GM18498 (cell line): ENCODE results near the gene NT5C3B.
"Not testable (repeated sequence)": the region's sequence is repeated elsewhere in the genome, so short reads cannot be mapped to it uniquely, and the experiment has no call there.

ENCODE experiments used
- ATAC-seq: cut with Tn5 transposase; IDR thresholded peaks from one replicate; pipeline ENCODE4 v1.9.1; 2021; ENCODE audit warnings: mild to moderate bottlenecking, moderate library complexity; ENCODE audit not compliant: unreplicated experiment

Gene NT5C3B

GRCh38 chr17:41785091-41785858 is 50.8 kb downstream of the NT5C3B start:
- ATAC-seq = no peak

- no peak for ATAC-seq
Observed at GRCh38 chr17:41784207-41784744, 51.8 kb downstream of the NT5C3B start.

- ATAC-seq = no peak
Observed at GRCh38 chr17:41782142-41782541, 53.9 kb downstream of the NT5C3B start.

- ATAC-seq = no peak
Observed at GRCh38 chr17:41781404-41782110, 54.5 kb downstream of the NT5C3B start.

- no peak for ATAC-seq
Observed at GRCh38 chr17:41779954-41780353, 56.1 kb downstream of the NT5C3B start.

- ATAC-seq = no peak
Observed at GRCh38 chr17:41777574-41778188, 58.4 kb downstream of the NT5C3B start.

GRCh38 chr17:41777157-41777573 is 58.9 kb downstream of the NT5C3B start:
- ATAC-seq = no peak

- not testable (repeated sequence) for ATAC-seq
Observed at GRCh38 chr17:41776262-41776900, 59.7 kb downstream of the NT5C3B start.

GRCh38 chr17:41775394-41776226 is 60.4 kb downstream of the NT5C3B start:
- no peak for ATAC-seq
